Mesenchymal stem cell (in vitro differentiated cells and primary cell): ENCODE data around the gene ENO4.

Source experiments
- DNase-seq: peaks from one replicate; pipeline ENCODE4 v3.0.0-alpha.2; 2013
- H2AFZ ChIP-seq: one replicate; pipeline ENCODE4 v1.6.1; 2013; ENCODE audit warnings: low read depth, mild to moderate bottlenecking, control low read depth, inconsistent platforms, low read length, moderate library complexity
- H2AK5ac ChIP-seq: 2 replicates; pipeline ENCODE4 v1.6.1; 2013; ENCODE audit warnings: low read length, moderate library complexity, mild to moderate bottlenecking, inconsistent platforms; ENCODE audit not compliant: severe bottlenecking
- H2BK120ac ChIP-seq: one replicate; pipeline ENCODE4 v1.6.1; 2013; ENCODE audit warnings: low read depth, mild to moderate bottlenecking, inconsistent platforms, low read length, moderate library complexity
- H2BK12ac ChIP-seq, 2 experiments: one replicate each; pipeline ENCODE4 v1.6.1; 2013; ENCODE audit warnings: inconsistent platforms in 2 of 2, low read length in 2 of 2, mild to moderate bottlenecking in 2 of 2, moderate library complexity in 2 of 2, control low read depth in 1 of 2
- H2BK15ac ChIP-seq: one replicate; pipeline ENCODE4 v1.6.1; 2013; ENCODE audit warnings: mild to moderate bottlenecking, low read depth, inconsistent platforms; ENCODE audit not compliant: poor library complexity, severe bottlenecking
- H2BK5ac ChIP-seq: 2 replicates; pipeline ENCODE4 v1.6.1; 2013; ENCODE audit warnings: low read depth, mild to moderate bottlenecking, low read length, control low read depth, inconsistent platforms; ENCODE audit not compliant: poor library complexity, severe bottlenecking
- H3K14ac ChIP-seq, 2 experiments: one replicate each; pipeline ENCODE4 v1.6.1; 2013; ENCODE audit warnings: inconsistent platforms in 2 of 2, low read length in 2 of 2, control low read depth in 1 of 2, mild to moderate bottlenecking in 1 of 2, moderate library complexity in 1 of 2
- H3K18ac ChIP-seq, 2 experiments: one replicate each; pipeline ENCODE4 v1.6.1; 2013; ENCODE audit warnings: inconsistent platforms in 2 of 2, low read length in 2 of 2, control low read depth in 1 of 2, low read depth in 1 of 2, mild to moderate bottlenecking in 1 of 2
- H3K23ac ChIP-seq, 2 experiments: one replicate each; pipeline ENCODE4 v1.6.1; 2013; ENCODE audit warnings: inconsistent platforms in 2 of 2, low read length in 2 of 2, mild to moderate bottlenecking in 2 of 2, moderate library complexity in 2 of 2, control low read depth in 1 of 2
- H3K27ac ChIP-seq: 2 replicates; pipeline ENCODE4 v1.5.1; 2013; ENCODE audit warnings: mild to moderate bottlenecking, moderate library complexity, low read length, control low read depth, inconsistent platforms; ENCODE audit not compliant: poor library complexity, severe bottlenecking
- H3K27me3 ChIP-seq, 2 experiments: 2 replicates each; pipeline versions ENCODE4 v1.6.1 to v1.7.0; 2013; ENCODE audit warnings: low read length in 2 of 2, mild to moderate bottlenecking in 2 of 2, moderate library complexity in 2 of 2, control low read depth in 1 of 2, inconsistent platforms in 1 of 2; ENCODE audit not compliant: control insufficient read depth in 1 of 2, insufficient read depth in 1 of 2
- H3K36me3 ChIP-seq, 2 experiments: 2 replicates each; pipeline versions ENCODE4 v1.6.1 to v1.7.0; 2013; ENCODE audit warnings: low read length in 2 of 2, control low read depth in 1 of 2, inconsistent platforms in 1 of 2, low read depth in 1 of 2, mild to moderate bottlenecking in 1 of 2; ENCODE audit not compliant: insufficient read depth in 2 of 2, control insufficient read depth in 1 of 2
- H3K4ac ChIP-seq, 2 experiments: one replicate each; pipeline ENCODE4 v1.6.1; 2013; ENCODE audit warnings: inconsistent platforms in 2 of 2, low read length in 2 of 2, mild to moderate bottlenecking in 2 of 2, moderate library complexity in 2 of 2, control low read depth in 1 of 2, low read depth in 1 of 2
- H3K4me1 ChIP-seq: 2 replicates; pipeline ENCODE4 v1.6.1; 2013; ENCODE audit warnings: low read depth, low read length, control low read depth; ENCODE audit not compliant: control insufficient read depth, insufficient read depth
- H3K4me2 ChIP-seq: 2 replicates; pipeline ENCODE4 v1.6.1; 2013; ENCODE audit warnings: low read length, mild to moderate bottlenecking, inconsistent platforms; ENCODE audit not compliant: poor library complexity, severe bottlenecking
- H3K4me3 ChIP-seq, 2 experiments: 2 replicates each; pipeline versions ENCODE4 v1.5.1 to v1.7.0; 2013; ENCODE audit warnings: low read length in 2 of 2, mild to moderate bottlenecking in 2 of 2, control low read depth in 1 of 2, low read depth in 1 of 2; ENCODE audit not compliant: insufficient read depth in 1 of 2
- H3K79me1 ChIP-seq: replicated peaks from 2 replicates; pipeline ENCODE4 v1.6.1; 2013; ENCODE audit warnings: mild to moderate bottlenecking, control low read depth, low read length, inconsistent platforms; ENCODE audit not compliant: poor library complexity, severe bottlenecking
- H3K9ac ChIP-seq: 2 replicates; pipeline ENCODE4 v1.7.0; 2013; ENCODE audit warnings: mild to moderate bottlenecking, low read length, moderate library complexity
- H3K9me3 ChIP-seq: 2 replicates; pipeline ENCODE4 v1.7.0; 2013; ENCODE audit warnings: mild to moderate bottlenecking, low read length; ENCODE audit not compliant: control insufficient read depth
- H4K8ac ChIP-seq: one replicate; pipeline ENCODE4 v1.6.1; 2013; ENCODE audit warnings: inconsistent platforms, mild to moderate bottlenecking, low read length, moderate library complexity
- H4K91ac ChIP-seq: one replicate; pipeline ENCODE4 v1.6.1; 2013; ENCODE audit warnings: mild to moderate bottlenecking, low read length, inconsistent platforms
- whole genome bisulfite sequencing: methylation state at CpG from one replicate; pipeline ENCODE4 v1.1.7; 2013; ENCODE audit warnings: mixed read lengths; 5-methylcytosine and 5-hydroxymethylcytosine counted together

ENO4 gene

GRCh38 chr10:116915340-116915739 lies 66.0 kb downstream of the ENO4 start:
- Histone ChIP-seq H3K9ac (no peak overlapping the region), H3K4me1 (no peaks in the 10 kb centered on the region), H2AK5ac (no peak overlapping the region), H3K27me3 (no peaks in the 10 kb centered on the region), H3K23ac (no peak overlapping the region), H3K27ac (no peak overlapping the region), H2BK12ac (no peak overlapping the region), H2BK15ac (no peak overlapping the region), H3K4me2 (no peak overlapping the region), H3K18ac (no peak overlapping the region), H2BK120ac (no peak overlapping the region), H3K4ac (no peak overlapping the region), H3K36me3 (peaks cover 0 to 10% of the 10 kb centered on the region in 2 experiments), H4K8ac (no peak overlapping the region), H3K79me1 (no peaks in the 10 kb centered on the region), H3K9me3 (no peaks in the 10 kb centered on the region), H3K14ac (no peak overlapping the region), H3K4me3 (no peak overlapping the region), H4K91ac (no peak overlapping the region), H2BK5ac (no peak overlapping the region), H2AFZ (no peak overlapping the region)
- no peak for DNase-seq
- WGBS, result 97% methylated on average over 2 of the region's 2 CpGs

- H2AFZ ChIP-seq, result no peak overlapping the region
- no peak overlapping the region for H3K23ac ChIP-seq
- H3K79me1 ChIP-seq, result no peaks in the 10 kb centered on the region
- no peaks in the 10 kb centered on the region for H3K4me1 ChIP-seq
- H4K8ac ChIP-seq, result no peak overlapping the region
- H3K9me3 ChIP-seq, result no peaks in the 10 kb centered on the region
- no peak overlapping the region for H3K9ac ChIP-seq
- H3K4ac ChIP-seq, result no peak overlapping the region
- H2BK5ac ChIP-seq, result no peak overlapping the region
- WGBS, result 93% methylated on average over 1 of the region's 3 CpGs
- H2BK15ac ChIP-seq, result no peak overlapping the region
- no peak overlapping the region for H3K27ac ChIP-seq
- no peak overlapping the region for H3K14ac ChIP-seq
- no peaks in the 10 kb centered on the region for H3K27me3 ChIP-seq
- no peak overlapping the region for H2AK5ac ChIP-seq
- H3K18ac ChIP-seq, result no peak overlapping the region
- DNase-seq, result no peak
- no peak overlapping the region for H3K4me2 ChIP-seq
- no peak overlapping the region for H2BK120ac ChIP-seq
- H3K36me3 ChIP-seq, result peaks cover 0 to 8% of the 10 kb centered on the region in 2 experiments
- H3K4me3 ChIP-seq, result no peak overlapping the region
- no peak overlapping the region for H2BK12ac ChIP-seq
- no peak overlapping the region for H4K91ac ChIP-seq
Observed at GRCh38 chr10:116917481-116917880, 68.2 kb downstream of the ENO4 start.

- Histone ChIP-seq H3K14ac (no peak overlapping the region), H3K18ac (no peak overlapping the region), H3K79me1 (no peaks in the 10 kb centered on the region), H2BK15ac (no peak overlapping the region), H2BK12ac (no peak overlapping the region), H4K91ac (no peak overlapping the region), H2BK5ac (no peak overlapping the region), H3K36me3 (peaks cover 0 to 7% of the 10 kb centered on the region in 2 experiments), H2AFZ (no peak overlapping the region), H3K9ac (no peak overlapping the region), H3K27me3 (no peaks in the 10 kb centered on the region), H3K4me3 (no peak overlapping the region), H3K9me3 (no peaks in the 10 kb centered on the region), H3K27ac (no peak overlapping the region), H2AK5ac (no peak overlapping the region), H2BK120ac (no peak overlapping the region), H3K4me2 (no peak overlapping the region), H3K4ac (no peak overlapping the region), H3K4me1 (no peaks in the 10 kb centered on the region), H4K8ac (no peak overlapping the region), H3K23ac (no peak overlapping the region)
- DNase-seq, result no peak
- no CpG with 5 or more reads among the region's 2 CpGs for WGBS
Observed at GRCh38 chr10:116918583-116918982, 69.3 kb downstream of the ENO4 start.

GRCh38 chr10:116919164-116919563 lies 69.9 kb downstream of the ENO4 start:
- no peaks in the 10 kb centered on the region for H3K9me3 ChIP-seq
- no peak overlapping the region for H2BK5ac ChIP-seq
- no peak overlapping the region for H2BK12ac ChIP-seq
- no peak overlapping the region for H3K18ac ChIP-seq
- H3K4me1 ChIP-seq, result no peaks in the 10 kb centered on the region
- H3K36me3 ChIP-seq, result peaks cover 0 to 3% of the 10 kb centered on the region in 2 experiments
- H2BK15ac ChIP-seq, result no peak overlapping the region
- H3K27me3 ChIP-seq, result no peaks in the 10 kb centered on the region
- no peak overlapping the region for H3K4me2 ChIP-seq
- no CpG with 5 or more reads among the region's 2 CpGs for WGBS
- no peak overlapping the region for H2AFZ ChIP-seq
- H3K23ac ChIP-seq, result no peak overlapping the region
- no peak overlapping the region for H3K14ac ChIP-seq
- H3K4ac ChIP-seq, result no peak overlapping the region
- no peak overlapping the region for H3K27ac ChIP-seq
- H2BK120ac ChIP-seq, result no peak overlapping the region
- H4K8ac ChIP-seq, result no peak overlapping the region
- no peaks in the 10 kb centered on the region for H3K79me1 ChIP-seq
- H3K4me3 ChIP-seq, result no peak overlapping the region
- H3K9ac ChIP-seq, result no peak overlapping the region
- no peak overlapping the region for H2AK5ac ChIP-seq
- DNase-seq, result no peak
- no peak overlapping the region for H4K91ac ChIP-seq
